A673 (cell line): Measurements from ENCODE around the gene SDR39U1.

Experiments
- EZH2 ChIP-seq: fragments of 200-600 bp; sonication (generic); IDR thresholded peaks from 2 replicates; pipeline ENCODE4 v1.6.1; 2017; ENCODE audit warnings: borderline replicate concordance, low read depth, mild to moderate bottlenecking, mixed read lengths, antibody characterized with exemption, low read length; ENCODE audit not compliant: poor library complexity, severe bottlenecking
- TF ChIP-seq, protein P1 (sequence below): fragments of 300-800, 200-600 bp; sonication (generic); conservative IDR thresholded peaks from 2 replicates; pipeline ENCODE4 v1.5.1; 2017; ENCODE audit warnings: low read depth, mild to moderate bottlenecking, antibody characterized with exemption, low read length, moderate library complexity, mixed read lengths

DNA sequence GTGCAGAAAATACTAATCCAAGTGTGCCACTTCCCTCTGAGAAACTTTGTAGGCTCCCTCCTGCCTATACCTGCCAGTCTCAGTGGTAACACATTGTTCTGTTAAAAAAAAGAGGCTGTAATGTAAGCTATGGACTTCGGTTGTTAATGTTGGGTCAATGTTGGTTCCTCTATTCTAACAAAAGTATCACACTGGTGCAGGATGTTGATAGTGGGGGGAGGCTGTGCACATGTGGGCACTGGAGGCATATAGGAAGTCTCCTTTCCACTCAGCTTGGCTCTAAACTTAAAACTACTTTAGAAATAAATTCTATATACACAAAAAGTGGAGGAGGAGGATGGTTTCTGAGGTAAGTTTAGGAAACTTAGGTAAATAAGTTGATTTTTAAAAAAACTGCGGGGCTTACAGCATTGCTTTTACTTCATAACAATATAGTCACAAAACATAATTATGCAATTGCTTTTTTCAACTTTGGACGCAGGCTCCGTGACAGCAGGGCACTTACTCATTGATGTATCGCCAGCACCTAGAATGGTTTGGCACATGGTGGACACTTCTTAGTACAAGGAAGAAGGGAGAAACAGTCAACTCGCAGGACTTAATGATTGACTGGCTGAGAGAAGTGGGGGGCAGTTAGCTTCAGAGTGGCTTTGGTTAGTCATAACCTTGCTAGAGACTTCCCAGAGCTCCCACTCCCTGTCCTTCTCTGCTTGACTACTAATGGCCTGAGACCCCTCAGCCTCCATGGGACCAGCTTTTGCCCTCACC, 51.7 kb downstream of the SDR39U1 start:
- TF ChIP-seq, protein P1, sequence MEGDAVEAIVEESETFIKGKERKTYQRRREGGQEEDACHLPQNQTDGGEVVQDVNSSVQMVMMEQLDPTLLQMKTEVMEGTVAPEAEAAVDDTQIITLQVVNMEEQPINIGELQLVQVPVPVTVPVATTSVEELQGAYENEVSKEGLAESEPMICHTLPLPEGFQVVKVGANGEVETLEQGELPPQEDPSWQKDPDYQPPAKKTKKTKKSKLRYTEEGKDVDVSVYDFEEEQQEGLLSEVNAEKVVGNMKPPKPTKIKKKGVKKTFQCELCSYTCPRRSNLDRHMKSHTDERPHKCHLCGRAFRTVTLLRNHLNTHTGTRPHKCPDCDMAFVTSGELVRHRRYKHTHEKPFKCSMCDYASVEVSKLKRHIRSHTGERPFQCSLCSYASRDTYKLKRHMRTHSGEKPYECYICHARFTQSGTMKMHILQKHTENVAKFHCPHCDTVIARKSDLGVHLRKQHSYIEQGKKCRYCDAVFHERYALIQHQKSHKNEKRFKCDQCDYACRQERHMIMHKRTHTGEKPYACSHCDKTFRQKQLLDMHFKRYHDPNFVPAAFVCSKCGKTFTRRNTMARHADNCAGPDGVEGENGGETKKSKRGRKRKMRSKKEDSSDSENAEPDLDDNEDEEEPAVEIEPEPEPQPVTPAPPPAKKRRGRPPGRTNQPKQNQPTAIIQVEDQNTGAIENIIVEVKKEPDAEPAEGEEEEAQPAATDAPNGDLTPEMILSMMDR, result no peak
- TF ChIP-seq EZH2, result no peak
